Adrenal gland (tissue), 5 donors: ENCODE measurements around the gene LAMA5.

ENCODE experiments used
- CTCF ChIP-seq, 6 experiments: fragments of 450-650 bp in 4 of 6; fragments of 200-600 bp in 2 of 6; sonication (generic) in 1 of 6; IDR thresholded peaks; 1 replicate in 5 of 6; 2 replicates in 1 of 6; pipeline versions ENCODE4 v1.5.1 to v1.8.0; 2016 to 2021; ENCODE audit warnings: antibody characterized with exemption in 6 of 6, mild to moderate bottlenecking in 2 of 6, moderate library complexity in 1 of 6
- POLR2A ChIP-seq, 2 donors: fragments of 450-650 bp; IDR thresholded peaks; one replicate each; pipeline ENCODE4 v1.6.1; 2017; ENCODE audit warnings: antibody characterized with exemption in 2 of 2, mild to moderate bottlenecking in 2 of 2, moderate library complexity in 1 of 2
- donor health status: DM: no; HTN: no; CAD: no.

GRCh38 chr20:62305149-62305764 lies 61.9 kb downstream of the LAMA5 start:
- TF ChIP-seq CTCF (IDR thresholded peaks at IDR 0.05): no peak
- TF ChIP-seq POLR2A (IDR thresholded peaks at IDR 0.05): no peak
